Rectal smooth muscle tissue (tissue), 1 donor: Measurements from ENCODE around the gene CEP70.
"Not testable (repeated sequence)": the region's sequence is repeated elsewhere in the genome, so short reads cannot be mapped to it uniquely, and the experiment has no call there.

Experiments
- H3K27ac ChIP-seq: one replicate; pipeline ENCODE4 v1.7.0; 2013; ENCODE audit warnings: low read depth, low read length, inconsistent platforms
- H3K27me3 ChIP-seq: one replicate; pipeline ENCODE4 v1.7.0; 2013; ENCODE audit warnings: low read length; ENCODE audit not compliant: control insufficient read depth, insufficient read depth
- H3K36me3 ChIP-seq: one replicate; pipeline ENCODE4 v1.7.0; 2013; ENCODE audit warnings: low read length; ENCODE audit not compliant: control insufficient read depth, insufficient read depth
- H3K4me1 ChIP-seq: one replicate; pipeline ENCODE4 v1.7.0; 2013; ENCODE audit warnings: low read length; ENCODE audit not compliant: control insufficient read depth, insufficient read depth
- H3K4me3 ChIP-seq: one replicate; pipeline ENCODE4 v1.7.0; 2013; ENCODE audit warnings: low read length
- H3K9ac ChIP-seq: one replicate; pipeline ENCODE4 v1.7.0; 2013; ENCODE audit warnings: low read length

The CEP70 gene

DNA sequence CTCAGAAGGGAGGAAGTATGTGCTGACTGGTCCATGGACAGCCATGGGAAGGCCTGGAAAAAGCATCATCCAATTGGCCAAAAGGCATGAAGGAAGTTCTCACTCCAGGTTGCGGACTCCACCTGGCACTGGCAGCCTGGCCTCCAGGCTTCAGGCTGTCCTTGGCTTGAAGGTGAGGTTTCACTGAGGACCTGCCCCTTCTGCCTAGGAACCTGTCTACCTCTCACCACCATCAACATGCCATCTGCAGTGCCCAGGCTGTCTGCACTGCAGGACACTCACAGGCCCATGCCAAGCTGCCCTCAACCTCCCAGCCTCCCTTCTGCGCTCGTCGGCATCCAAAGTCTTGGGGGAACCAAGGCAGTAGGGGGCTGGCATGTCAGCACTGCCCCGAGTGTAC is 51.1 kb downstream of the CEP70 start:
- no peak overlapping the region for H3K27ac ChIP-seq
- peaks cover 16% of the 10 kb centered on the region for H3K36me3 ChIP-seq
- H3K9ac ChIP-seq: no peak overlapping the region
- no peaks in the 10 kb centered on the region for H3K4me1 ChIP-seq
- H3K27me3 ChIP-seq: no peaks in the 10 kb centered on the region
- no peak overlapping the region for H3K4me3 ChIP-seq

DNA sequence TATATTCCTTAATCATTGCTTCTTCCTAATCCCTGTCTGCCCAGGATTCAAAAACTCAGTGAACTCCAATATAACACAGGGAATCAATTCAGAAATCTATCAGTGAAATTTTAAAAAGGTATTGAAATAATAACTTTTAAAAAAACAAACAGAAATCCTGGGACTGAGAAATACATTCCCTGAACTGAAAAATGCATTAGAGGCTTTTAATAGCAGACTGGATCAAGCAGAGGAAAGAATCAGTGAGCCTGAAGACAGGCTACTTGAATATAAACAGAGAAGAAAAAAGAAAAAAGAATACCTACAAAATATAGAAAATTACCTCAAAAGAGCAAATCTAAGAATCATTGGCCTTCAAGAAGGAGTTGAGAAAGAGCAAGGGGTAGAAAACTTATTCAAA is 54.7 kb downstream of the CEP70 start:
- H3K9ac ChIP-seq: no peak overlapping the region
- H3K4me3 ChIP-seq: no peak overlapping the region
- H3K27me3 ChIP-seq: no peaks in the 10 kb centered on the region
- H3K27ac ChIP-seq: no peak overlapping the region
- no peaks in the 10 kb centered on the region for H3K4me1 ChIP-seq
- peaks cover 16% of the 10 kb centered on the region for H3K36me3 ChIP-seq

GRCh38 chr3:138521445-138521844 is 72.6 kb downstream of the CEP70 start:
- H3K4me1 ChIP-seq, H3K9ac ChIP-seq, H3K27ac ChIP-seq, H3K4me3 ChIP-seq, H3K36me3 ChIP-seq, H3K27me3 ChIP-seq: not testable (repeated sequence)

- Histone ChIP-seq H3K9ac (no peak overlapping the region), H3K4me1 (peaks cover 3% of the 10 kb centered on the region)
These were observed 80.8 kb downstream of the CEP70 start for GRCh38 chr3:138513090-138513843.

DNA sequence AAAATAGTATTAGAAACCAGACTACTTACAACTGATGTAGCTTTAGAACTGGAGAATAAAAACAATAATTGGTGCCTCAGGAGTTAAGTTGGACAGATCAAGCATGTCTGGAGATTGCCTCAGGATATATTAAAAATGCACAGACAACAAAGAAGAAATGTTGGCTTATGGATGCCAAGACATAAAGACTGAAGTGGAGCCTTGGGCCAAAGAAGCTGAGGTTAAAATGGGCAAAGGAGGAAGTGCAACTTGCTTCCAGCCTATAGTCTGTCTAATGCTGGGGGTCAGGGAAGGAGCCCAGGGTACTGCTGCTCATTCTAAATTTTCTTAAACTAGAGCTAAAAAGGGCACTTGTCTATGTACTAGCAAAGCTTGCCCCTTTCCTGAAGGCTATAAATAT is 82.1 kb downstream of the CEP70 start:
- no peak overlapping the region for H3K9ac ChIP-seq
- H3K4me1 ChIP-seq: peaks cover 3% of the 10 kb centered on the region
- H3K27ac ChIP-seq: no peak overlapping the region
- H3K27me3 ChIP-seq: no peaks in the 10 kb centered on the region
- H3K4me3 ChIP-seq: no peak overlapping the region
- H3K36me3 ChIP-seq: no peaks in the 10 kb centered on the region

More at GRCh38 chr3:138513090-138513843, 80.8 kb downstream of the CEP70 start:
- Histone ChIP-seq H3K27me3 (no peaks in the 10 kb centered on the region), H3K27ac (no peak overlapping the region), H3K36me3 (no peaks in the 10 kb centered on the region), H3K4me3 (no peak overlapping the region)

DNA sequence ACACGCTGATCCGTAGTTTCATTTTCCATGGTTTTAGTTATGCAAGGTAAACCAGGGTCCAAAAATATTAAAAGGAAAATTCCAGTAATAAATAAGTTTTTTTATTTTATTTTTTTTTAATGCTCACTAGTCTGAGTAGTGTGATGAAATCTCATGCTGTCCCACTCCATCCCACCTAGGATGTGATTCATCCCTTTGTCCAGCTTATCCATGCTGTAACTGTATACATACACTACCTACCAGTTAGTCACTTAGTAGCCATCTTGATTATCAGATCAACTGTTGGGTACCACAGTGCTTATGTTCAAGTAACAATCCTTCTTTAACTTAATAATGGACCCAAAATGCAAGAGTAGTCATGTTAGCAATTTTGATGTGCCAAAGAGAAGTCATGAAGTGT is 84.5 kb downstream of the CEP70 start:
- no peak overlapping the region for H3K9ac ChIP-seq
- peaks cover 3% of the 10 kb centered on the region for H3K4me1 ChIP-seq
- H3K27me3 ChIP-seq: no peaks in the 10 kb centered on the region
- H3K4me3 ChIP-seq: no peak overlapping the region
- no peak overlapping the region for H3K27ac ChIP-seq
- no peaks in the 10 kb centered on the region for H3K36me3 ChIP-seq

DNA sequence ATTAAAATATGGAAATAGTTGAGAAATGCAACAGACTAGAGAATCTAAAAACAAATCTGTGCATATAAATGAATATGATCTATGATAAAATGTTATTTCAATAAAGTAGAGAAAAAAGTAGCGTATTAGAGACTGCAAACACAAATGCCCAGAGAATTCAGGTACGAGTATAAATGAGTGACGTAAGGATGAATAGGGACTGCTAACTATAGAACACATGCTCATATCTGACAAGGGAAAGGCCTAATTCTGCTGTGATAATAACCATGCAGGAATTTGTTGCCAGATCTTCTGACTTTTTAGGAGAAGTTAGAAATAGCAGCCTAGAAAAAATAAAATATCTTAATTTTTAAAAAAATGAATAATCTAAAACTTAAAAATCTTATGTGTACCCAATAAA is 86.5 kb downstream of the CEP70 start:
- Histone ChIP-seq H3K4me3 (no peak overlapping the region), H3K27ac (no peak overlapping the region), H3K4me1 (no peaks in the 10 kb centered on the region), H3K9ac (no peak overlapping the region), H3K27me3 (no peaks in the 10 kb centered on the region), H3K36me3 (no peaks in the 10 kb centered on the region)

- H3K9ac ChIP-seq: no peak overlapping the region
- no peaks in the 10 kb centered on the region for H3K36me3 ChIP-seq
- no peak overlapping the region for H3K27ac ChIP-seq
- no peaks in the 10 kb centered on the region for H3K27me3 ChIP-seq
- H3K4me3 ChIP-seq: no peak overlapping the region
- no peaks in the 10 kb centered on the region for H3K4me1 ChIP-seq
These were observed 95.1 kb downstream of the CEP70 start for GRCh38 chr3:138498991-138499390.

- Histone ChIP-seq H3K9ac (no peak overlapping the region), H3K4me3 (no peak overlapping the region), H3K27ac (no peak overlapping the region), H3K36me3 (no peaks in the 10 kb centered on the region), H3K4me1 (no peaks in the 10 kb centered on the region), H3K27me3 (no peaks in the 10 kb centered on the region)
These were observed 96.2 kb downstream of the CEP70 start for GRCh38 chr3:138497851-138498250.

DNA sequence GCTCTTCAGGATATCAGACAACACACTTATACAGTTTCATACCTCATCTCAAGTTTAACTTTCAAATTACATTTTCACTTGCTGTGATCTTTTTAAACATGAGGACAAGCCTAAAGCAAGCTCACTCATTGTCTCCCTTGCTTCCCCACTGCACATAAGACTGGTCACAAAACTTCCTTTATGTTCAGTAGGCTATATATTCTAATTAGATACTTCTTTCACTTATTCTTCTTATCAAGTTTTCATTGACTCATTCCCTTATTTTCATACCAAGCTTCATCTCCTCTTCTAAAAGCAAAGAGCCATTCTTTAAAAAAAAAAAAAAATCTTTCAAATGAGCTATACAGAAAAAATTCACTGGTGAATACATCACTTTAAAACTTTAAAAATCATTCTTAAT is 97.0 kb downstream of the CEP70 start:
- H3K4me3 ChIP-seq: no peak overlapping the region
- H3K4me1 ChIP-seq: no peaks in the 10 kb centered on the region
- H3K27ac ChIP-seq: no peak overlapping the region
- no peaks in the 10 kb centered on the region for H3K36me3 ChIP-seq
- H3K27me3 ChIP-seq: no peaks in the 10 kb centered on the region
- no peak overlapping the region for H3K9ac ChIP-seq

GRCh38 chr3:138496436-138496835 is 97.6 kb downstream of the CEP70 start:
- Histone ChIP-seq H3K9ac (no peak overlapping the region), H3K27me3 (no peaks in the 10 kb centered on the region), H3K36me3 (no peaks in the 10 kb centered on the region), H3K27ac (no peak overlapping the region), H3K4me3 (no peak overlapping the region), H3K4me1 (no peaks in the 10 kb centered on the region)

GRCh38 chr3:138495638-138496037 is 98.4 kb downstream of the CEP70 start:
- not testable (repeated sequence) for H3K36me3 ChIP-seq, H3K27me3 ChIP-seq, H3K9ac ChIP-seq, H3K27ac ChIP-seq, H3K4me3 ChIP-seq, H3K4me1 ChIP-seq

DNA sequence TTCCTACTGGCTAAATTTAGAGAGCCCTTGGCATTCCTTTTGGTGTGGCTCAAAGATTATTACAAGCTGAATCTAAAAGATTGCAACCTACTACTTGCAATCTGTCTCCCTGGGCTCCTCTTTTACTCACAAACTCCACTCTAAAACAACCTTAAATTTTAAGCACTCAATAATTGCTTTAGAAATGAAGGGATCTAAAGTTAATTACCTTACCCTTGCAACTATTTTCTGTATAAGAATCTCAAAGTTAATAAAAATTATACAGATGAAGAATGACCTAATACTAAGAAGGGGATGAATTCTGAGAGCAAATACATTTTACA is 99.5 kb downstream of the CEP70 start:
- no peak overlapping the region for H3K27ac ChIP-seq
- H3K9ac ChIP-seq: no peak overlapping the region
- H3K4me1 ChIP-seq: no peaks in the 10 kb centered on the region
- H3K27me3 ChIP-seq: no peaks in the 10 kb centered on the region
- no peaks in the 10 kb centered on the region for H3K36me3 ChIP-seq
- no peak overlapping the region for H3K4me3 ChIP-seq
